Measurements from ENCODE around the gene ZP1. TPM values are rescaled to one million over a fixed set of nuclear protein-coding genes. Genes with fewer than 3 reads are reported as not detected.
A peak's percentile ranks its signal among the peaks of the same experiment; 100 is the strongest.

ZP1 gene
- total and polyA plus RNA-seq, 2 of the 13 experiments (the other 11 are each of a cell fraction or from before 2014, with no cell fraction given), result 0.16 TPM; not detected in 1

GRCh38 chr11:60852117-60852981, 15.0 kb upstream of the ZP1 start (continued):
- TF ChIP-seq AGO2 (optimal IDR thresholded peaks at IDR 0.05; ENCODE audit: low read depth, low read length) (peak; percentile 87), ARNT2 (CRISPR knock-in tag; IDR thresholded peaks at IDR 0.05; ENCODE audit: low read depth) (no peak), ZNF737 (CRISPR knock-in tag; IDR thresholded peaks at IDR 0.05; ENCODE audit: borderline replicate concordance) (no peak), MLX (CRISPR knock-in tag; IDR thresholded peaks at IDR 0.05) (no peak), ARNT (IDR thresholded peaks at IDR 0.05) (no peak), HNRNPL (IDR thresholded peaks at IDR 0.05; ENCODE audit: low read depth, low read length) (no peak), ZMYM3 (CRISPR knock-in tag; IDR thresholded peaks at IDR 0.05) (no peak), KAT7 (CRISPR knock-in tag; IDR thresholded peaks at IDR 0.05; ENCODE audit: borderline replicate concordance) (no peak), ZBTB43 (CRISPR knock-in tag; conservative IDR thresholded peaks at IDR 0.05) (no peak), ZBTB26 (CRISPR knock-in tag; IDR thresholded peaks at IDR 0.05; ENCODE audit: borderline replicate concordance) (no peak), HOXA9 (CRISPR knock-in tag; IDR thresholded peaks at IDR 0.05; ENCODE audit: borderline replicate concordance) (no peak), MEIS1 (CRISPR knock-in tag; IDR thresholded peaks at IDR 0.05; ENCODE audit: borderline replicate concordance) (no peak), ZNF672 (CRISPR knock-in tag; IDR thresholded peaks at IDR 0.05) (no peak), ZKSCAN5 (CRISPR knock-in tag; IDR thresholded peaks at IDR 0.05) (no peak), HNF4G (IDR thresholded peaks at IDR 0.05; ENCODE audit: borderline replicate concordance, low read depth, low read length) (0 out of 2 replicates have a peak, but pooled peaks have one; percentile 27), HNF4G (CRISPR knock-in tag; IDR thresholded peaks at IDR 0.05; ENCODE audit: borderline replicate concordance, low read depth) (no peak), ZNF552 (CRISPR knock-in tag; IDR thresholded peaks at IDR 0.05; ENCODE audit: borderline replicate concordance) (no peak), HIVEP1 (CRISPR knock-in tag; IDR thresholded peaks at IDR 0.05) (no peak), POGK (CRISPR knock-in tag; conservative IDR thresholded peaks at IDR 0.05) (no peak), ZNF597 (CRISPR knock-in tag; IDR thresholded peaks at IDR 0.05) (no peak), HBP1 (CRISPR knock-in tag; IDR thresholded peaks at IDR 0.05; ENCODE audit: low read depth) (no peak), HNF4A (CRISPR knock-in tag; IDR thresholded peaks at IDR 0.05) (peak; percentile 16; the same call in 1 of the 2 replicates)
